ENCODE results near the gene CHRNE. TPM values are rescaled to one million over a fixed set of nuclear protein-coding genes. Genes with fewer than 3 reads are reported as not detected.

The CHRNE gene
- total RNA-seq, 1 experiment from 2014 or later, result 0.31 TPM

DNA sequence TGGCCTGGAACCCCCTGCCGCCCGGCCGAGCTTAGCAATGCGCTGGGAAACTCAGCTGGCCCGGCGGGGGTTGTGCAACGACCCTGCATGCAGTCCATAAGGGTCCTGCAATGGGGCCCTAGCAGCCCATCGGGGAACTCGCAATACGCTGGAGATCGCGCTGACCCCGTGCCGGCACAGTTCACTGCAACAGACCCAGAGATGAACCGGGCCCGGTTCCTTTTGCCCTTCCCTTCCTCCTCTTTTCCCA, 36.6 kb upstream of the CHRNE start:
- Histone ChIP-seq H2BK5ac (ENCODE audit: insufficient read length, low read length) (no peak overlapping the region), H3K9ac (ENCODE audit: extremely low read depth, insufficient read length, low read length) (peak overlapping the region; percentile 71), H3K27ac (ENCODE audit: insufficient read length, low read depth, low read length) (peak overlapping the region; percentile 81), H2BK15ac (ENCODE audit: low read depth, low read length) (no peak overlapping the region), H3K18ac (ENCODE audit: insufficient read length, low read depth, low read length) (peak overlapping the region; percentile 69), H3K4me1 (ENCODE audit: insufficient read depth, low read length) (no peaks in the 10 kb centered on the region), H4K5ac (ENCODE audit: insufficient read length, low read depth, low read length) (no peak overlapping the region), H3K4ac (ENCODE audit: low read depth, low read length) (no peak overlapping the region), H3K79me2 (ENCODE audit: insufficient read depth, low read length) (peaks cover 6% of the 10 kb centered on the region; the same call in 1 of the 2 replicates), H3K9me3 (ENCODE audit: control insufficient read depth, low read depth, low read length) (no peaks in the 10 kb centered on the region), H2BK120ac (ENCODE audit: low read depth, low read length, poor library complexity, severe bottlenecking) (no peak overlapping the region), H3K14ac (ENCODE audit: insufficient read depth, low read length) (peak overlapping the region; percentile 91), H3T11ph (ENCODE audit: low read length) (no peak overlapping the region), H4K8ac (replicated peaks; ENCODE audit: insufficient read length, low read depth, low read length) (no peak overlapping the region), H3K27me3 (ENCODE audit: insufficient read depth, low read length) (no peaks in the 10 kb centered on the region), H2BK12ac (ENCODE audit: insufficient read length, low read depth, low read length) (no peak overlapping the region), H3K4me2 (ENCODE audit: insufficient read depth, insufficient read length, low read length) (peak overlapping the region; percentile 80), H2AK5ac (ENCODE audit: insufficient read length, low read length) (no peak overlapping the region), H4K20me1 (ENCODE audit: control insufficient read depth, insufficient read depth, insufficient read length) (peaks cover 7% of the 10 kb centered on the region), H3K56ac (ENCODE audit: insufficient read length, low read depth, low read length) (no peak overlapping the region), H2AFZ (ENCODE audit: low read length) (no peak overlapping the region), H3K23me2 (ENCODE audit: insufficient read length, low read depth, low read length, poor library complexity, severe bottlenecking) (peaks cover 17% of the 10 kb centered on the region), H3K79me1 (ENCODE audit: insufficient read depth, low read depth, low read length, poor library complexity, severe bottlenecking) (peaks cover 5% of the 10 kb centered on the region), H4K91ac (ENCODE audit: insufficient read length, low read depth, low read length) (no peak overlapping the region), H2BK20ac (ENCODE audit: low read depth, low read length, poor library complexity, severe bottlenecking) (no peak overlapping the region), H3K23ac (ENCODE audit: insufficient read length, low read depth, low read length) (no peak overlapping the region)
- DNase-seq, result no peak
- no CpG with 5 or more reads among the region's 16 CpGs for WGBS (ENCODE audit: extremely low coverage, insufficient read length, low lambda C conversion rate)
- H3K4me3 Mint-ChIP-seq, result peak overlapping the region; percentile 95 to 98
- TF ChIP-seq, protein P1, sequence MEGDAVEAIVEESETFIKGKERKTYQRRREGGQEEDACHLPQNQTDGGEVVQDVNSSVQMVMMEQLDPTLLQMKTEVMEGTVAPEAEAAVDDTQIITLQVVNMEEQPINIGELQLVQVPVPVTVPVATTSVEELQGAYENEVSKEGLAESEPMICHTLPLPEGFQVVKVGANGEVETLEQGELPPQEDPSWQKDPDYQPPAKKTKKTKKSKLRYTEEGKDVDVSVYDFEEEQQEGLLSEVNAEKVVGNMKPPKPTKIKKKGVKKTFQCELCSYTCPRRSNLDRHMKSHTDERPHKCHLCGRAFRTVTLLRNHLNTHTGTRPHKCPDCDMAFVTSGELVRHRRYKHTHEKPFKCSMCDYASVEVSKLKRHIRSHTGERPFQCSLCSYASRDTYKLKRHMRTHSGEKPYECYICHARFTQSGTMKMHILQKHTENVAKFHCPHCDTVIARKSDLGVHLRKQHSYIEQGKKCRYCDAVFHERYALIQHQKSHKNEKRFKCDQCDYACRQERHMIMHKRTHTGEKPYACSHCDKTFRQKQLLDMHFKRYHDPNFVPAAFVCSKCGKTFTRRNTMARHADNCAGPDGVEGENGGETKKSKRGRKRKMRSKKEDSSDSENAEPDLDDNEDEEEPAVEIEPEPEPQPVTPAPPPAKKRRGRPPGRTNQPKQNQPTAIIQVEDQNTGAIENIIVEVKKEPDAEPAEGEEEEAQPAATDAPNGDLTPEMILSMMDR (conservative IDR thresholded peaks at IDR 0.05), result no peak
- H3K27ac Mint-ChIP-seq, result peak overlapping the region; percentile 91 to 100 (median 97); a peak in 6 of 7 replicates
- H3K4me1 Mint-ChIP-seq, result peaks cover 20 to 29% of the 10 kb centered on the region in 2 experiments
- peaks cover 1% of the 10 kb centered on the region; the same call in 1 of the 2 replicates for H3K27me3 Mint-ChIP-seq (ENCODE audit: low read depth)
- no peaks in the 10 kb centered on the region; a peak in 1 of 5 replicates for H3K9me3 Mint-ChIP-seq
- H3K36me3 Mint-ChIP-seq (ENCODE audit: insufficient read depth in 1 of 3, low read depth in 3 of 3), result peaks cover 27 to 70% (median 53%) of the 10 kb centered on the region in 3 experiments

All from H9 (cell line).